ENCODE data around the gene BLMH. TPM values are rescaled to one million over a fixed set of nuclear protein-coding genes. Genes with fewer than 3 reads are reported as not detected.

Gene BLMH
- total and polyA plus RNA-seq, 10 of the 15 experiments (the other 5 are each of a cell fraction or from before 2014, with no cell fraction given) = 16.1 to 63.9 (median 54.0) TPM

GRCh38 chr17:30251931-30252330 lies 39.8 kb downstream of the BLMH start:
- CTCF ChIA-PET = interaction anchor here (2.6 kb wide), 1 partner anchor 85 kb away, joined by 7 read pairs; no protein-coding TSS in a partner anchor
- H3K36me3 ChIP-seq (ENCODE audit: control insufficient read depth in 2 of 2, insufficient read depth in 2 of 2, low read length in 1 of 2) = peaks cover 6 to 17% of the 10 kb centered on the region in 2 experiments; a peak in 3 of 4 replicates
- H2AFZ ChIP-seq (ENCODE audit: control insufficient read depth, low read depth, low read length) = no peak overlapping the region

More at GRCh38 chr17:30251931-30252330, 39.8 kb downstream of the BLMH start:
- Histone ChIP-seq H3K27me3 (replicated peaks in 1 of 2; ENCODE audit: control insufficient read depth in 2 of 2, insufficient read depth in 2 of 2, low read length in 1 of 2) (no peaks in the 10 kb centered on the region), H3K27ac (ENCODE audit: control insufficient read depth, insufficient read depth) (no peak overlapping the region), H3K9ac (ENCODE audit: control insufficient read depth, insufficient read depth, low read length) (no peak overlapping the region), H3K4me2 (ENCODE audit: control insufficient read depth, insufficient read depth) (no peak overlapping the region), H3K4me3 (no peak overlapping the region), H4K20me1 (ENCODE audit: control insufficient read depth, insufficient read depth) (no peaks in the 10 kb centered on the region), H3K9me3 (replicated peaks; ENCODE audit: control insufficient read depth, insufficient read depth, low read length) (no peaks in the 10 kb centered on the region), H3K79me2 (ENCODE audit: control insufficient read depth, insufficient read depth, low read length) (no peaks in the 10 kb centered on the region), H3K4me1 (ENCODE audit: control insufficient read depth, insufficient read depth, low read length) (no peaks in the 10 kb centered on the region)
- SMC1A ChIA-PET (ENCODE audit: uncharacterized antibody, unreplicated experiment) = no interaction called here
- POLR2A ChIA-PET = no interaction called here
- TF ChIP-seq MEF2B (IDR thresholded peaks at IDR 0.05; ENCODE audit: partially characterized antibody, poor library complexity, severe bottlenecking) (no peak), DPF2 (IDR thresholded peaks at IDR 0.05) (no peak), CEBPB (IDR thresholded peaks at IDR 0.05; ENCODE audit: borderline replicate concordance in 1 of 2, low read depth in 2 of 2, low read length in 2 of 2) (no peak), PAX8 (IDR thresholded peaks at IDR 0.05) (no peak), IRF5 (IDR thresholded peaks at IDR 0.05; ENCODE audit: borderline replicate concordance) (no peak), ZBTB4 (CRISPR knock-in tag; IDR thresholded peaks at IDR 0.05) (no peak), ATF7 (IDR thresholded peaks at IDR 0.05; ENCODE audit: low read depth) (no peak)
- TF ChIP-seq, protein P1, sequence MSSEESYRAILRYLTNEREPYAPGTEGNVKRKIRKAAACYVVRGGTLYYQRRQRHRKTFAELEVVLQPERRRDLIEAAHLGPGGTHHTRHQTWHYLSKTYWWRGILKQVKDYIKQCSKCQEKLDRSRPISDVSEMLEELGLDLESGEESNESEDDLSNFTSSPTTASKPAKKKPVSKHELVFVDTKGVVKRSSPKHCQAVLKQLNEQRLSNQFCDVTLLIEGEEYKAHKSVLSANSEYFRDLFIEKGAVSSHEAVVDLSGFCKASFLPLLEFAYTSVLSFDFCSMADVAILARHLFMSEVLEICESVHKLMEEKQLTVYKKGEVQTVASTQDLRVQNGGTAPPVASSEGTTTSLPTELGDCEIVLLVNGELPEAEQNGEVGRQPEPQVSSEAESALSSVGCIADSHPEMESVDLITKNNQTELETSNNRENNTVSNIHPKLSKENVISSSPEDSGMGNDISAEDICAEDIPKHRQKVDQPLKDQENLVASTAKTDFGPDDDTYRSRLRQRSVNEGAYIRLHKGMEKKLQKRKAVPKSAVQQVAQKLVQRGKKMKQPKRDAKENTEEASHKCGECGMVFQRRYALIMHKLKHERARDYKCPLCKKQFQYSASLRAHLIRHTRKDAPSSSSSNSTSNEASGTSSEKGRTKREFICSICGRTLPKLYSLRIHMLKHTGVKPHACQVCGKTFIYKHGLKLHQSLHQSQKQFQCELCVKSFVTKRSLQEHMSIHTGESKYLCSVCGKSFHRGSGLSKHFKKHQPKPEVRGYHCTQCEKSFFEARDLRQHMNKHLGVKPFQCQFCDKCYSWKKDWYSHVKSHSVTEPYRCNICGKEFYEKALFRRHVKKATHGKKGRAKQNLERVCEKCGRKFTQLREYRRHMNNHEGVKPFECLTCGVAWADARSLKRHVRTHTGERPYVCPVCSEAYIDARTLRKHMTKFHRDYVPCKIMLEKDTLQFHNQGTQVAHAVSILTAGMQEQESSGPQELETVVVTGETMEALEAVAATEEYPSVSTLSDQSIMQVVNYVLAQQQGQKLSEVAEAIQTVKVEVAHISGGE (CRISPR knock-in tag; IDR thresholded peaks at IDR 0.05) = no peak
- no TSS peak for BruUV-seq (replicated peaks)
- ATAC-seq (no peak), FAIRE-seq (no peak), DNase-seq (ENCODE audit: low read depth, low spot score) (no peak)
- RAD21 ChIA-PET (ENCODE audit: unreplicated experiment) = no interaction called here
- in situ Hi-C loops (cut with MboI) (no loop called here), intact Hi-C loops (cut with micrococcal nuclease; ENCODE audit: unreplicated experiment) (no loop called here)

Measured in GM12878 (cell line).